Activated B cell treated with CpG ODN at 0.5 μM for 24 hours (primary cell): Measurements from ENCODE around the gene ATG5. TPM values are rescaled to one million over a fixed set of nuclear protein-coding genes. Genes with fewer than 3 reads are reported as not detected.

ENCODE experiments used
- ATAC-seq: fragments of 200-7000 bp; cut with Tn5 transposase; one replicate; pipeline ENCODE4 v1.10.0; 2021; ENCODE audit warnings: low read depth, mild to moderate bottlenecking, moderate library complexity
- CTCF ChIA-PET: fragments of 350-600 bp; sonication (Branson Sonifier 250); formaldehyde crosslinking; loops from one replicate; lab custom pipeline; 2021; ENCODE audit warnings: antibody characterized with exemption; lab: Charles Lee
- POLR2A ChIA-PET: fragments of 350-600 bp; sonication (Branson Sonifier 250); formaldehyde crosslinking; loops from one replicate; lab custom pipeline; 2021; ENCODE audit warnings: antibody characterized with exemption; lab: Charles Lee
- DNase-seq: peaks from one replicate; pipeline ENCODE4 v3.0.0; 2022
- H3K27ac Mint-ChIP-seq: one replicate; pipeline ENCODE4 v1.8.0; 2020; ENCODE audit warnings: mixed read lengths
- H3K27me3 Mint-ChIP-seq: one replicate; pipeline ENCODE4 v1.8.0; 2021; ENCODE audit warnings: mixed read lengths
- H3K36me3 Mint-ChIP-seq: one replicate; pipeline ENCODE4 v1.8.0; 2021; ENCODE audit warnings: low read depth, mixed read lengths
- H3K4me1 Mint-ChIP-seq: one replicate; pipeline ENCODE4 v1.8.0; 2021; ENCODE audit warnings: mixed read lengths
- H3K4me3 Mint-ChIP-seq: one replicate; pipeline ENCODE4 v1.8.0; 2020; ENCODE audit warnings: mild to moderate bottlenecking, mixed read lengths
- H3K9me3 Mint-ChIP-seq: one replicate; pipeline ENCODE4 v1.8.0; 2020; ENCODE audit warnings: mixed read lengths
- intact Hi-C: fragments of 100-400 bp; cut with micrococcal nuclease; formaldehyde crosslinking; loops from one replicate; pipeline ENCODE4 v1.15.1; 2024
- total RNA-seq: library from RNA; stranded (reverse); gene quantifications from 2 replicates; pipeline ENCODE4 v1.2.3, GENCODE V29; 2022
- TF ChIP-seq, protein P1 (sequence below): fragments of 200-600 bp; IDR thresholded peaks from one replicate; pipeline ENCODE4 v1.8.0; 2022; ENCODE audit warnings: antibody characterized with exemption, mild to moderate bottlenecking

The ATG5 gene
- total RNA-seq, 1 donor from 2014 or later = 30.3 TPM

DNA sequence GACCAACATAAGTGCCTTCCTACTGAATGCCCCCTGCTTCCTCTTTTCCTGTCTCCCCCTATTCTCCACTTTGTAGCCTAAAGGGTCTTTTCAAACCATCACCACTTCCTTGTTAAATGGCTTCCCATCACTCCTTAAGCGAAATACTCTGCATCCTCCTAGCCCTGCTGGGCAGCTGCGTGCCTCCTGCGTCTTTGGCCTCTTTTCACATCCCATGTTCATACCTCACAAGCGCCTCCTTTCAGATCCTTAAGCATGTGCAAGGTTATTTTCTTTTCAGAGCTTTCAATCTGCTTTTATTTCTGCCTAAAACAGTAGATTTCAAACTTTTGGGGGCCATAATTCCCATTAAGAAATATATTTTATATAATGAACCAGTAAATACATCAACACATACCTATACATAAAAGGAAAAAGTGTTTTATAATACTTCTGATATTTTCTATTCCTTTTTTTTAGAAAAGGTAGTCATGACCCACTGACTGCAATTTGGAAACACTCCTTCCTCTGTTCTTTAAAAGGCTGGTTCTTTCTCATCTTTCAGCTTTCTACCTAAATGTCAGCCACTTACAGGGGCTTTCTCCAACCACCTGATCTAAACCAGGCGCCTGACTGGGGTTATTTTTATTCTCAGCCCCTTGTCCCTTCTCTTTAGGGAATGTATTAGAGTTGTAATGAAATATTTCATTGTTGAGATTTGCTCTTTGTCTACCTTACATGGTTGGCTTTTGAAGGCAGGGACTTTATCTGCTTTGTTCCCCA is 155.3 kb downstream of the ATG5 start:
- CTCF ChIA-PET = no interaction called here
- Mint-ChIP-seq H3K4me1 (peaks cover 24% of the 10 kb centered on the region), H3K4me3 (no peak overlapping the region), H3K27me3 (no peaks in the 10 kb centered on the region), H3K36me3 (no peaks in the 10 kb centered on the region), H3K27ac (peak overlapping the region; percentile 46), H3K9me3 (no peaks in the 10 kb centered on the region)
- ATAC-seq (no peak), DNase-seq (no peak)
- TF ChIP-seq, protein P1, sequence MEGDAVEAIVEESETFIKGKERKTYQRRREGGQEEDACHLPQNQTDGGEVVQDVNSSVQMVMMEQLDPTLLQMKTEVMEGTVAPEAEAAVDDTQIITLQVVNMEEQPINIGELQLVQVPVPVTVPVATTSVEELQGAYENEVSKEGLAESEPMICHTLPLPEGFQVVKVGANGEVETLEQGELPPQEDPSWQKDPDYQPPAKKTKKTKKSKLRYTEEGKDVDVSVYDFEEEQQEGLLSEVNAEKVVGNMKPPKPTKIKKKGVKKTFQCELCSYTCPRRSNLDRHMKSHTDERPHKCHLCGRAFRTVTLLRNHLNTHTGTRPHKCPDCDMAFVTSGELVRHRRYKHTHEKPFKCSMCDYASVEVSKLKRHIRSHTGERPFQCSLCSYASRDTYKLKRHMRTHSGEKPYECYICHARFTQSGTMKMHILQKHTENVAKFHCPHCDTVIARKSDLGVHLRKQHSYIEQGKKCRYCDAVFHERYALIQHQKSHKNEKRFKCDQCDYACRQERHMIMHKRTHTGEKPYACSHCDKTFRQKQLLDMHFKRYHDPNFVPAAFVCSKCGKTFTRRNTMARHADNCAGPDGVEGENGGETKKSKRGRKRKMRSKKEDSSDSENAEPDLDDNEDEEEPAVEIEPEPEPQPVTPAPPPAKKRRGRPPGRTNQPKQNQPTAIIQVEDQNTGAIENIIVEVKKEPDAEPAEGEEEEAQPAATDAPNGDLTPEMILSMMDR = no peak
- intact Hi-C loops = no loop called here
- POLR2A ChIA-PET = interaction anchor here (1.2 kb wide), 1 partner anchor 12 kb away, joined by 3 read pairs; no protein-coding TSS in a partner anchor

DNA sequence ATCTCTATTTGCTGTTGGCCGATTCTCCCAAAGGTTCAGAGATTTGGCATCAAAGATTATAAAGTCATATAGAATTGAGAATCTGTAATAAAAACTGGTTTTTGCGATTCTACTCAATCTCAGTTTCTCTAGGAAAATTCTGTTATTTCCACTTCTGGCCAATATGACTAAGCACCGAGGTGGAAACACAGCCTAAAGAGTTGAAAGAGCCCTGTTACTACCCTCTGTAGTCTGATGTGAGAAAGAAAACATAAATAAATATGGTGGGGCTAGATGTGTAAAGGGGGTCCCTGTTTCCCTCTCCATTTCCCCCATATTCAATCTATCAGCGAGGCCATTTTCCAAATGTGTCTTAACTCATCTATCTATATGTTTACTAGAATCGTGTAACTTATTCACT is 156.0 kb downstream of the ATG5 start:
- intact Hi-C loops = no loop called here
- ChIA-PET POLR2A (interaction anchor here (1.2 kb wide), 1 partner anchor 13 kb away, joined by 3 read pairs; no protein-coding TSS in a partner anchor), CTCF (no interaction called here)
- Mint-ChIP-seq H3K4me3 (no peak overlapping the region), H3K36me3 (no peaks in the 10 kb centered on the region), H3K4me1 (peaks cover 28% of the 10 kb centered on the region), H3K27ac (no peak overlapping the region), H3K27me3 (no peaks in the 10 kb centered on the region), H3K9me3 (no peaks in the 10 kb centered on the region)
- DNase-seq (no peak), ATAC-seq (no peak)
- TF ChIP-seq, protein P1 = no peak

DNA sequence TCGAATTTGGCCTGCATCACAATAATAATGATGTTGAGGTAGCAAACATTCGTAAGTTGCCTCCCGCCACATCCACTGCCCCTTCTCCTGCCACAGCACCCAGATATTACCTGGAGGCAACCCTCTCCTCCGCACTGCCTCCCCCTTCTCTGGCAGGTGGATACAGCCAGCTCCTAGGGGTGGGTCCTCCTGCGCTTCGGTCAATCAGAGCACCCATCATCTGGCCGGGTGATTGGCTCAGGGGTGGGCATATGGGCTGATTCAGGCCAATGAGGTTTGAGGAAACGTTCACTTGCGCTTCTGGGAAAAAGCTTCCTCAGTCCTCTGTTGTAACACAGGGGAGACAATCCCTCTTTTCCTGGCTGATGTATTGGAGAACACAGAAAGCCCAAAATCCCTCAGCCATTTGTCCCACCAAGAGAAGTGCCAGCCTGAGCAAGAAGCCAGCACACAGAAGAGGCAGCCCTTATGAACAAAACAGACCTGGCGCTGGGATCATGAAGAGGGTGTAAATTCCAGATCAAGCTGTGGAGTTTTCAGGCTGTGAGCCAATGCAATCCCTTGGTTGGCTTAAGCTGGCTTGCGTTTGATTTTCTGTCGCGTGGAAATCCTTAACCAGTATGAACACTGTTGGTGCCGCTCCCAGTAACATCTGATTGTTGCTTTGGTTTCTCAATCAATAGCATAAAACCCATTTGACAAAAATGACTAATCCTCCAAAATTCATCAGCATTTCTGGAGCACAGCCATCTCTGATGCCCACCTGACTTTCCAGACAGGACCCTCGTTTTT is 157.3 kb downstream of the ATG5 start:
- POLR2A ChIA-PET = interaction anchor here (1.0 to 1.6 kb wide), 3 partner anchors 14 to 82 kb away, joined by 3 to 5 read pairs (median 5); partner anchors contain the start of gene PRDM1
- H3K36me3 Mint-ChIP-seq = no peaks in the 10 kb centered on the region
- no peaks in the 10 kb centered on the region for H3K9me3 Mint-ChIP-seq
- TF ChIP-seq, protein P1 = no peak
- ATAC-seq (no peak), DNase-seq (no peak)
- CTCF ChIA-PET = no interaction called here
- no peak overlapping the region for H3K4me3 Mint-ChIP-seq
- intact Hi-C loops = no loop called here
- H3K27me3 Mint-ChIP-seq = no peaks in the 10 kb centered on the region
- H3K27ac Mint-ChIP-seq = no peak overlapping the region
- peaks cover 39% of the 10 kb centered on the region for H3K4me1 Mint-ChIP-seq

DNA sequence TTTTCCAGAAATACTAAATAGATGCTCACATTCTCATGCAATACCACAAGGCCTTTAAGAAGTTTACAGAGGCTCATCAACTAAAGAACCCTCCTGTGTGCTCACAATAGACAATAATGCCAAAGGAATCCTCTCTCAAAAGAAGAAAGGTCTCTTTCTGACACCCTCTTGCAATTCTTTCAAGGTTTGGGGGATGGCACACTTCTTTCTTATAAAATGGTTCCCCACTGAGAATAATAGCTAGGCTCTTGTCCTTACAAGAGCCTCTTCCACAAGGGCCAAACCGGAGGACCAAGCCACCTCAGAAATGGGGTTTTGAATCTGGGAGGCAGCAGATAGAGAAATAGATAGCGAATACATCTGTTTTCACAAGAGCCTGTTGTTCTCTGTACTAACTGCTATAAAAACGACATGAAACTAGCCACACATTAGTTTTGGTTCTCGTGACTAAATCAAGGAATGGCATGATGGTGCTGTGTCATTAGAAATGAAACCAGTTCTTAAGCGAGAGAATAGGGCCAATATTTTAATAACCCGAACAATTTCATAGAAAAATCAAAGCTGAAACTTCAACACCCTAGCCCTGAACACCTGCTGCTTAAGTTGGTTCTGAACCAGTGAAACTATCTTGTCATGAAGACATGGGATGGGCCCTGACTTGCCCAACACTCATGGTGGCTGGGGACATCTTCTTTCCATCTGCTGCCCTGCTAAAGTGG is 158.3 kb downstream of the ATG5 start:
- POLR2A ChIA-PET = interaction anchor here (0.5 to 1.6 kb wide), 5 partner anchors 15 to 473 kb away, joined by 3 to 5 read pairs (median 4); partner anchors contain the start of gene PRDM1
- Mint-ChIP-seq H3K36me3 (no peaks in the 10 kb centered on the region), H3K4me3 (no peak overlapping the region), H3K4me1 (peaks cover 48% of the 10 kb centered on the region), H3K27me3 (no peaks in the 10 kb centered on the region), H3K9me3 (no peaks in the 10 kb centered on the region), H3K27ac (peak overlapping the region; percentile 78)
- intact Hi-C loops = no loop called here
- DNase-seq (no peak), ATAC-seq (no peak)
- TF ChIP-seq, protein P1 = no peak
- CTCF ChIA-PET = interaction anchor here (0.7 kb wide), 1 partner anchor 56 kb away, joined by 4 read pairs; no protein-coding TSS in a partner anchor
